ENCODE data around the gene AHCTF1. TPM values are rescaled to one million over a fixed set of nuclear protein-coding genes. Genes with fewer than 3 reads are reported as not detected.
A peak's percentile ranks its signal among the peaks of the same experiment; 100 is the strongest.

AHCTF1 gene
- total and polyA plus RNA-seq, 2 of the 8 experiments (the other 6 are each of a cell fraction or from before 2014, with no cell fraction given) = 7.9 to 44.5 TPM

DNA sequence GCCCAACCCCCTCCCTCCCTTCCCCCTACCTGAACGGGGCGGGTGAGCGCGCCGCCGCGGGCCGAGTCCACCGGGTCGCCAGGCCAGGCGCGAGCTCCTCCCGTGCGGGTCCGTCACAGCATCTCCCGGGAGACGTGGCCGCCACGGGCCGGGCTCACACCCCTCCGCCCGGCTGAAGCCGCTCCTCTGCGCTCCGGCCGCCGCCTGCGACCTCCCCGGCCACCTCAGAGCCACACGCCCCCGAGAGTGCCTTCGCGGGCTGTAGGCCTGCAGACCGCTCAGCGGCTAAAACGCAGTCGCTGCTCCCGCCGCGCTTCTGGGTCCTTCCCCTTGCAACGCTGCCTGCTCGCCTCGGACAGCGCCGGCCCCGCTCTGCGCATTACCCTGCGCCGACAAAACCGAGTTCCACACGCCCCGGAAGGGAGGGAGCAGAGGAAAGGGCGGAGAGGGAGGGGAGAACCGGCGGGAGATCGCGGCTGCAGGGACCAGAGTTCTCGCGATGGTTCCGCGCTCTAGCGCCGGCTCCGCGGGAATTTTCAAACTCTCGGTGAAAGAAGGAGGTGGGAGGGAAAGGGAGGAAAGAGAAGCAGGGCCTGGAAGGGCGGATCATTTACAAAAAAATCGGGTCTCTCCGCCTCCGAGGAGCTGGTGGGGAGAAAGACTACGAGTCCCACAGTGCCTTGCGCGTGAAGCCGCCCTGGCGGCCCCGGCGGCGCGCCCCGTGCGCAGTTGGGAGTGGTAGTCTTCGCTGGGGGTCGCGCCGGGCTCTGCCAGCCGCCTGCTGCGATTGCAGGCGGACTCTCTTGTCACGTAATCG lies at the start of gene AHCTF1 (continued):
- TF ChIP-seq PHF8 (conservative IDR thresholded peaks at IDR 0.05; ENCODE audit: low read depth, low read length) (peak; percentile 88), SRF (IDR thresholded peaks at IDR 0.05; ENCODE audit: low read depth, low read length) (no peak), CHD1 (IDR thresholded peaks at IDR 0.05; ENCODE audit: low read depth, low read length) (no peak), NANOG (IDR thresholded peaks at IDR 0.05; ENCODE audit: insufficient read depth, low read depth, low read length, poor library complexity, severe bottlenecking) (no peak), KDM4A (IDR thresholded peaks at IDR 0.05; ENCODE audit: low read depth, low read length, severe bottlenecking) (peak; percentile 86), CEBPB (IDR thresholded peaks at IDR 0.05; ENCODE audit: low read depth, low read length) (no peak), CTBP2 (IDR thresholded peaks at IDR 0.05; ENCODE audit: borderline replicate concordance, insufficient read depth, insufficient read length, low read length) (peak; percentile 83)
- TF ChIP-seq, protein P1, sequence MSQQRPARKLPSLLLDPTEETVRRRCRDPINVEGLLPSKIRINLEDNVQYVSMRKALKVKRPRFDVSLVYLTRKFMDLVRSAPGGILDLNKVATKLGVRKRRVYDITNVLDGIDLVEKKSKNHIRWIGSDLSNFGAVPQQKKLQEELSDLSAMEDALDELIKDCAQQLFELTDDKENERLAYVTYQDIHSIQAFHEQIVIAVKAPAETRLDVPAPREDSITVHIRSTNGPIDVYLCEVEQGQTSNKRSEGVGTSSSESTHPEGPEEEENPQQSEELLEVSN (IDR thresholded peaks at IDR 0.05) = peak; percentile 18; the same call in 1 of the 2 replicates
- TF ChIP-seq, protein P2, sequence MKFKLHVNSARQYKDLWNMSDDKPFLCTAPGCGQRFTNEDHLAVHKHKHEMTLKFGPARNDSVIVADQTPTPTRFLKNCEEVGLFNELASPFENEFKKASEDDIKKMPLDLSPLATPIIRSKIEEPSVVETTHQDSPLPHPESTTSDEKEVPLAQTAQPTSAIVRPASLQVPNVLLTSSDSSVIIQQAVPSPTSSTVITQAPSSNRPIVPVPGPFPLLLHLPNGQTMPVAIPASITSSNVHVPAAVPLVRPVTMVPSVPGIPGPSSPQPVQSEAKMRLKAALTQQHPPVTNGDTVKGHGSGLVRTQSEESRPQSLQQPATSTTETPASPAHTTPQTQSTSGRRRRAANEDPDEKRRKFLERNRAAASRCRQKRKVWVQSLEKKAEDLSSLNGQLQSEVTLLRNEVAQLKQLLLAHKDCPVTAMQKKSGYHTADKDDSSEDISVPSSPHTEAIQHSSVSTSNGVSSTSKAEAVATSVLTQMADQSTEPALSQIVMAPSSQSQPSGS (IDR thresholded peaks at IDR 0.05; ENCODE audit: low read length) = 0 out of 2 replicates have a peak, but pooled peaks have one; percentile 40
